ENCODE results near the gene SSC4D. TPM values are rescaled to one million over a fixed set of nuclear protein-coding genes. Genes with fewer than 3 reads are reported as not detected.

Gene SSC4D
- total RNA-seq, 1 experiment from 2014 or later = 14.8 TPM

GRCh38 chr7:76368190-76368589 is 41.3 kb downstream of the SSC4D start:
- Histone ChIP-seq H3K79me1 (ENCODE audit: insufficient read depth, low read depth, low read length, poor library complexity, severe bottlenecking) (no peaks in the 10 kb centered on the region), H4K91ac (ENCODE audit: insufficient read length, low read depth, low read length) (no peak overlapping the region), H3K4ac (ENCODE audit: low read depth, low read length) (no peak overlapping the region), H3K4me1 (ENCODE audit: insufficient read depth, low read length) (peaks cover 6% of the 10 kb centered on the region; the same call in 1 of the 2 replicates), H2BK120ac (ENCODE audit: low read depth, low read length, poor library complexity, severe bottlenecking) (no peak overlapping the region), H3K14ac (ENCODE audit: insufficient read depth, low read length) (no peak overlapping the region), H3K23ac (ENCODE audit: insufficient read length, low read depth, low read length) (no peak overlapping the region), H3K79me2 (ENCODE audit: insufficient read depth, low read length) (no peaks in the 10 kb centered on the region), H2AFZ (ENCODE audit: low read length) (no peak overlapping the region), H2BK5ac (ENCODE audit: insufficient read length, low read length) (no peak overlapping the region), H3K23me2 (ENCODE audit: insufficient read length, low read depth, low read length, poor library complexity, severe bottlenecking) (no peaks in the 10 kb centered on the region), H3K18ac (ENCODE audit: insufficient read length, low read depth, low read length) (no peak overlapping the region), H4K8ac (replicated peaks; ENCODE audit: insufficient read length, low read depth, low read length) (no peak overlapping the region), H2AK5ac (ENCODE audit: insufficient read length, low read length) (no peak overlapping the region), H2BK20ac (ENCODE audit: low read depth, low read length, poor library complexity, severe bottlenecking) (no peak overlapping the region), H3K9ac (ENCODE audit: extremely low read depth, insufficient read length, low read length) (no peak overlapping the region), H3K27me3 (ENCODE audit: insufficient read depth, low read length) (no peaks in the 10 kb centered on the region), H2BK15ac (ENCODE audit: low read depth, low read length) (no peak overlapping the region), H4K20me1 (ENCODE audit: control insufficient read depth, insufficient read depth, insufficient read length) (no peaks in the 10 kb centered on the region), H3K9me3 (ENCODE audit: control insufficient read depth, low read depth, low read length) (no peaks in the 10 kb centered on the region), H3K4me2 (ENCODE audit: insufficient read depth, insufficient read length, low read length) (no peak overlapping the region), H3T11ph (ENCODE audit: low read length) (no peak overlapping the region), H2BK12ac (ENCODE audit: insufficient read length, low read depth, low read length) (no peak overlapping the region), H3K27ac (ENCODE audit: insufficient read length, low read depth, low read length) (no peak overlapping the region), H3K56ac (ENCODE audit: insufficient read length, low read depth, low read length) (no peak overlapping the region), H4K5ac (ENCODE audit: insufficient read length, low read depth, low read length) (no peak overlapping the region)
- TF ChIP-seq, protein P1, sequence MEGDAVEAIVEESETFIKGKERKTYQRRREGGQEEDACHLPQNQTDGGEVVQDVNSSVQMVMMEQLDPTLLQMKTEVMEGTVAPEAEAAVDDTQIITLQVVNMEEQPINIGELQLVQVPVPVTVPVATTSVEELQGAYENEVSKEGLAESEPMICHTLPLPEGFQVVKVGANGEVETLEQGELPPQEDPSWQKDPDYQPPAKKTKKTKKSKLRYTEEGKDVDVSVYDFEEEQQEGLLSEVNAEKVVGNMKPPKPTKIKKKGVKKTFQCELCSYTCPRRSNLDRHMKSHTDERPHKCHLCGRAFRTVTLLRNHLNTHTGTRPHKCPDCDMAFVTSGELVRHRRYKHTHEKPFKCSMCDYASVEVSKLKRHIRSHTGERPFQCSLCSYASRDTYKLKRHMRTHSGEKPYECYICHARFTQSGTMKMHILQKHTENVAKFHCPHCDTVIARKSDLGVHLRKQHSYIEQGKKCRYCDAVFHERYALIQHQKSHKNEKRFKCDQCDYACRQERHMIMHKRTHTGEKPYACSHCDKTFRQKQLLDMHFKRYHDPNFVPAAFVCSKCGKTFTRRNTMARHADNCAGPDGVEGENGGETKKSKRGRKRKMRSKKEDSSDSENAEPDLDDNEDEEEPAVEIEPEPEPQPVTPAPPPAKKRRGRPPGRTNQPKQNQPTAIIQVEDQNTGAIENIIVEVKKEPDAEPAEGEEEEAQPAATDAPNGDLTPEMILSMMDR (conservative IDR thresholded peaks at IDR 0.05) = no peak
- peaks cover 15 to 18% of the 10 kb centered on the region in 2 experiments for H3K4me1 Mint-ChIP-seq
- no peak overlapping the region for H3K4me3 Mint-ChIP-seq
- H3K9me3 Mint-ChIP-seq = no peaks in the 10 kb centered on the region; a peak in 1 of 5 replicates
- no peak overlapping the region for H3K27ac Mint-ChIP-seq
- H3K27me3 Mint-ChIP-seq (ENCODE audit: low read depth) = peaks cover 3% of the 10 kb centered on the region
- DNase-seq = no peak
- H3K36me3 Mint-ChIP-seq (ENCODE audit: insufficient read depth in 1 of 3, low read depth in 3 of 3) = peaks cover 0 to 4% (median 0%) of the 10 kb centered on the region in 3 experiments; a peak in 2 of 7 replicates
- WGBS (ENCODE audit: extremely low coverage, insufficient read length, low lambda C conversion rate) = no CpG with 5 or more reads among the region's 8 CpGs

Measured in H9 (cell line).